ENCODE results near the gene HSPA4L. TPM values are rescaled to one million over a fixed set of nuclear protein-coding genes. Genes with fewer than 3 reads are reported as not detected.

HSPA4L gene
- total RNA-seq, 1 donor from 2014 or later = 3.2 TPM

DNA sequence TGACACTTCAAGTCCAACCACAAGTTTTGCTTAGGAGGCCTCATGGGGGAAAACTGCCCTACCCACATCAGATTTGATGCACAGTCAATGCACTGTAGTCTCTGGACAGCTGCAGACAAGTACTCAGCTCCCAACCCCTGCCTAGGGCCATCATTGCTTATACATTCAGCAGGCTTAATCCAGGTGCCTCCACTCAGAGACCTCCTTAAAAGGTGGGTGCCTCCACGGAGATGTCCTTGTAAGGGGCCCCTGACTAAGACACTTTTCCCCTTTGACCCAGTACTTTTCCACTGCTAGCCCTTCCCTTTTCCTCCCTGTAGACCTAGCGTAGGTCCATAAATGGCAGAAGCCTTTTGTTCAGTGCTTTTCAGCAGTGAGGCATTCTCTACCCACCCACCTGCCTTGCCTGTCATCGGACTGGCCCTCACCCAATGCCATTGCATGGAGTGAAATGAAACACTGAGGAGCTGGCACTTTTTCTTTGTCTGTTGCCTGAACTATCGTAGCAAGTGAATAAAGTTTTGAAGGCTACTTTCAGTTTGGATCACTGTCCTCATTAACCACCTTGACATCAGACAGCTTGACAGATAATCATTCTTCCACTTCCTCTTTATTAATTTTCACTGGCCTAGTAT is 74.8 kb downstream of the HSPA4L start:
- no peak for DNase-seq (ENCODE audit: low spot score)

- DNase-seq (ENCODE audit: low spot score) = no peak
Measured at GRCh38 chr4:127857641-127858040, 75.5 kb downstream of the HSPA4L start.

- DNase-seq (ENCODE audit: low spot score) = no peak
Measured at GRCh38 chr4:127868196-127868595, 86.1 kb downstream of the HSPA4L start.

DNA sequence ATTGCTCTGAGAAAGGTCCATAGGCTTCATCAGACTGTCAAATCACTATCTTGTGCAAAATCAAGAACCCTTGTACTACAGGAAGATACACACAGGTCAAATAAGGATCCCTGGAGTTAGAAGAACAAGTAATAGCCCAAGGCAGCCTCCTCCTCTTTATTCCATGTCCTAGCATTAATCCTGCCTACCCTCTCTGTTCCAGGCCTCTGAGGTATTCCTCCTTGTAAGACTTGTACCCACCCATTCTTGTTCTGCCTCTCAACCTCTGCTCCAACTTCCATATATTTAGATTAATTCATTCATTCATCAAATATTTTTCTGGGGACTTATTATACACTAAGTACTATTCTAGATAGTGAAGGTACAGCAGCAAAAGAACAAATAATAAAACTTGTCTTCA is 88.2 kb downstream of the HSPA4L start:
- DNase-seq (ENCODE audit: low spot score) = no peak

DNA sequence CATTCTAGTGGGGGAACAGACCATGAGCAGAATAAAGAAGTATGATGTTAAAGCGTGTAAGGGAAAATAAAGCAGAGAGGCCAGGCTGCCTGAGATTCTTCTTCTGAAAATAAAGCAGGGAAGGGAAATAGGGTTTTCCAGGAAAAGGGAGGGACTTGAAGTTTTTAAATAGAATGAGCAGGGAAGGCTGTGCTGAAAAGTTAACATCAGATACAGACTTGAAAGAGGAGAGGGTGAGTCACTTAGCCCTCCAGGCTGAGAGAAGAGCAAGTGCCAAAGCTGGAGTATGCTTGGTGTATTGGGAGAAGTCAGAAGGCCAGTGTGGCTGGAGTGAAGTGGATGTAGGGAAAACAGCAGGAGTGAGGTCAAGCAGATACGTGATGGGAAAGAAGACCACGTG is 88.6 kb downstream of the HSPA4L start:
- DNase-seq (ENCODE audit: low spot score) = no peak

- no peak for DNase-seq (ENCODE audit: low spot score)
Measured at GRCh38 chr4:127875791-127876190, 93.7 kb downstream of the HSPA4L start.

DNA sequence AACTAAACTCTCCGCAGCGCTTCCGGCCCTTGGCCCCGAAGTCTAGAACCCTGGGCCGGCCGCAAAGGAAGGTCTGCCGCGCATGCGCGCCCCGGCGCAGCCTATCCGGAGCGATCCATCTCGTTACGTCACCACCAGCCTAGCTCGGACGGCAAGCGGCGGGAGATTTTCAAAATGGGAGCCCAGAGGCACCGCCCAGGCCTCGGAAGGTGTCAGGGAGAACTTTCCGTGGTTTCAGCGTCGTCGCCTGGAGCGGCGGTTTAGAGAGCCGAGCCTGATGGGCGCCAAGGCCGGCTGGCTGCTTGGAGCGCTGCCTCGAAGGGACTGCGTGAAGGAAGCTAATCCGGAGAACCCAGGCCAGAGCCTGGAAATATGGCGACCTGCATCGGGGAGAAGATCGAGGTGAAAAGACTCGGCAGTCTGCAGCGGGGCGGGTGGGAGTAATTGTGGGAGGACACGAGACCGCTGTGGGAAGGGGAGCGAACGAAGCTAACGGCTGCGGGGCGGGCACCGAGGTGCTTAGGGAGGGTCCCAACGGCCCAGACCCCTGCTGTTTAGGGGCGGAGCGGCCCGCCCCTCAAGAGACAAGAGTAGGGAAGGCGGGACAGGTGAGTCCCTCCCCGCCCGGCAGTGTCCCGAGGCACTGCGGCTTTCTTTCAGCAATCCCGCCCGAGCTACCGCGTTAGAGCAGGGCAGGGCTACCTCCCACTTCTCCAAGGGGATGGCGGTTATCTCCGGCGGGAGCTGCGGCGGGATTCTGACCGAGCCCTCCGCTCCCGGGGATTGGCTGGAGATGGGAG is 98.8 kb downstream of the HSPA4L start, which contains the start of gene PLK4:
PLK4 (plus strand) TSS at position 131 of the 800 bp plus-strand sequence; CDS start at position 373, 242 bp downstream.
- peak; percentile 98 for DNase-seq (ENCODE audit: low spot score)

DNA sequence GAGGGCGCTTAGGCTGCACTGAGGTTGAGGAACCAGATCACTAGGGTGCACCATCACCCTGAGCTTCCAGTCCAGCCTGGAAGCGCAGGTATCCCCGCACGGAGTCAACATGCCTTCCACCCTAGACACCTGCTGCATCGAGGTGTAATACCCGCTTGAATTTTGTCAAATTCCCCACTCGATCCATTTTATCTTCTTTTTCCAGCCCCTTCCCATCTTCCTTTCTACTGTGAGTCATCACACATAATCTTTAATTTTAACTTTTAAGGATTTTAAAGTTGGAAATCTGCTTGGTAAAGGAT is 99.4 kb downstream of the HSPA4L start:
- DNase-seq (ENCODE audit: low spot score) = no peak

DNA sequence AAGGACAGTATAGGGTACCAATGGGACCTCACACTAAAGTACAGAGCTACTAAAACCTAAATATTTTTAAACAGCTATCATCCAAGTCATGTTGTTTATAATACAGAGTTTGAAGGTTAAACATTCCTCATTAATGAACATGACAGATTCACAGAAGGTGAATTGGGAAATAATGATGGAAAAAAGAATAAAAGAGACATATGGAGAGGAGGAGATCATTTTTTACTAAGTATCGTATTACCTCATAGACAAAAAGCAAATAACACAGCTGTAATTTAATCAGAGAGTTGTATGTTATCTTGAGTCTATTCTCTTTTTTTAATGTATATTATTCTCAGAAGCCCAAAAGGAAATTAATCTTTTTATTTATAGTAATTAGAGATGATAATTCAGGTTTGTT is 106.4 kb downstream of the HSPA4L start:
- no peak for DNase-seq (ENCODE audit: low spot score)

GRCh38 chr4:127889903-127890302 is 107.8 kb downstream of the HSPA4L start:
- DNase-seq (ENCODE audit: low spot score) = no peak

Other genes with a start within 250 kb of the HSPA4L start
- 4.6 TPM for gene INTU, start 149.4 kb upstream of the HSPA4L start, total RNA-seq
- gene SLC25A31, start 51.9 kb upstream of the HSPA4L start, total RNA-seq = not detected
- gene PLK4, start 98.6 kb downstream of the HSPA4L start, total RNA-seq = 0.61 TPM
- gene MFSD8, start 182.9 kb downstream of the HSPA4L start, total RNA-seq = 16.9 TPM
- 11.7 TPM for gene ABHD18, start 183.1 kb downstream of the HSPA4L start, total RNA-seq